Measurements from ENCODE around the gene CSNK2A1. TPM values are rescaled to one million over a fixed set of nuclear protein-coding genes. Genes with fewer than 3 reads are reported as not detected.
"Not testable (repeated sequence)": the region's sequence is repeated elsewhere in the genome, so short reads cannot be mapped to it uniquely, and the experiment has no call there.

The CSNK2A1 gene
- total RNA-seq, 2 donors from 2014 or later: 107 to 144 TPM

DNA sequence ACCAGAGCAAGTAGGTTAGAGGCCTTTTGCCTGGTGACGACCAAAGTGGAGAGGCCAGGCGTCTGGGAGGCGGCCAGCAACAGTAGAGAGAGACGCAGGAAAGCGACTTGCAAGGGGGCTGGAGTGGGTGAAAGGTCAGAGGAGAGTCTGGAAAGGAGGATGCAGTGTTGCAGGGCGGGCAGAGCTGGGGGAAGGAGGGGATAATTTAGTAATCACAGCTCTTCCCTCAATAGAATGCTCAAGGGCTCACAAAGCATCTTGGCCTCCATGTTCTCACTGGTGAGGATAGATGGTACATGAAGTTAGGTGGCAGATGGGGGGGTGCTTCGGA is 41.3 kb upstream of the CSNK2A1 start:
- intact Hi-C loops (cut with DNase I): no loop called here
- Histone ChIP-seq H3K36me3 (no peaks in the 10 kb centered on the region), H3K9me3 (no peaks in the 10 kb centered on the region), H3K9ac (ENCODE audit: low read depth in 2 of 2, low read length in 2 of 2) (no peak overlapping the region), H3K27ac (no peak overlapping the region), H3K4me1 (no peaks in the 10 kb centered on the region), H3K4me3 (no peak overlapping the region), H3K27me3 (no peaks in the 10 kb centered on the region)
- no peak for DNase-seq
- TF ChIP-seq CTCF (IDR thresholded peaks at IDR 0.05): no peak

DNA sequence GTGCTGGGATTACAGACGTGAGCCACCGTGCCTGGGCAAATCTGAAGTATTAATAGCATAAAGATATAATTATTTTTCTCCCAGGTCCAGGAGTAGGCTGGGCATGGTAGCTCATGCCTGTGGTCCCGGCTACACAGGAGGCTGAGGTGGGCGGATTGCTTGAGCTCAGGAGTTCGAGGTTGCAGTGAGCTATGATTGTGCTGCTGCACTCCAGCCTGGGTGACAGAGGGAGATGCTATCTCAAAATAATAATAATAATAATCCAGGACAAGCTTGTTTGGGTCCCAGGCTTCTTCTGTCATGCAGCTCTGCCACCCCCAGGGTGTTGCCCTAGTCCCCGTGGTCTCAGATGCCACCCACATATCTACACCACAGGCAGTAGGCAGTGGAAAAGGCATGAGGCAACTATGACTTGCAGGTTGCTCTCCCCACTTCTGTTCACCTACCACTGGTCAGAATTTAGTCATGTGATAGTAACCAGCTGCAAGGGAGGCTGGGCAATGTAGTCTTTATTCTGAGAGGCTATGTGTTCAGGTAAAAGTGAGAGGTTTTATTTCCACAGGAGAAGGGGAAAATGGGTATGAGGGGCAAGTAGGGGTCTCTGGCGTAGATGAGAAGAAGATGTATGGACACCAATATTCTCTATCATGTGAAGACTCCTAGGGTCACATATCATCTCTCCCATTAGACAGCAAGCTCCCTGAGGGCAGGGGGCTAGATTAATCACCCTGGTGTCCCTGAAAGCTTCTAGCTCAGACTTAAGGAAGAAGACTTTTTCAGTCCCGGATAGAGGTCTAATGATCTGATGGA is 40.8 kb upstream of the CSNK2A1 start:
- intact Hi-C loops (cut with DNase I): no loop called here
- Histone ChIP-seq H3K27me3 (no peaks in the 10 kb centered on the region), H3K27ac (no peak overlapping the region), H3K36me3 (no peaks in the 10 kb centered on the region), H3K4me3 (no peak overlapping the region), H3K9me3 (no peaks in the 10 kb centered on the region), H3K4me1 (no peaks in the 10 kb centered on the region), H3K9ac (ENCODE audit: low read depth in 2 of 2, low read length in 2 of 2) (no peak overlapping the region)
- no peak for TF ChIP-seq CTCF (IDR thresholded peaks at IDR 0.05)
- DNase-seq: no peak

GRCh38 chr20:582204-582603 is 38.6 kb upstream of the CSNK2A1 start:
- no peak for DNase-seq
- no peaks in the 10 kb centered on the region for H3K27me3 ChIP-seq
- no peak overlapping the region for H3K4me3 ChIP-seq
- intact Hi-C loops (cut with DNase I): no loop called here
- no peaks in the 10 kb centered on the region for H3K4me1 ChIP-seq
- H3K36me3 ChIP-seq: no peaks in the 10 kb centered on the region
- no peak for TF ChIP-seq CTCF (IDR thresholded peaks at IDR 0.05)
- H3K9ac ChIP-seq (ENCODE audit: low read depth in 2 of 2, low read length in 2 of 2): no peak overlapping the region
- H3K27ac ChIP-seq: no peak overlapping the region
- H3K9me3 ChIP-seq: no peaks in the 10 kb centered on the region

DNA sequence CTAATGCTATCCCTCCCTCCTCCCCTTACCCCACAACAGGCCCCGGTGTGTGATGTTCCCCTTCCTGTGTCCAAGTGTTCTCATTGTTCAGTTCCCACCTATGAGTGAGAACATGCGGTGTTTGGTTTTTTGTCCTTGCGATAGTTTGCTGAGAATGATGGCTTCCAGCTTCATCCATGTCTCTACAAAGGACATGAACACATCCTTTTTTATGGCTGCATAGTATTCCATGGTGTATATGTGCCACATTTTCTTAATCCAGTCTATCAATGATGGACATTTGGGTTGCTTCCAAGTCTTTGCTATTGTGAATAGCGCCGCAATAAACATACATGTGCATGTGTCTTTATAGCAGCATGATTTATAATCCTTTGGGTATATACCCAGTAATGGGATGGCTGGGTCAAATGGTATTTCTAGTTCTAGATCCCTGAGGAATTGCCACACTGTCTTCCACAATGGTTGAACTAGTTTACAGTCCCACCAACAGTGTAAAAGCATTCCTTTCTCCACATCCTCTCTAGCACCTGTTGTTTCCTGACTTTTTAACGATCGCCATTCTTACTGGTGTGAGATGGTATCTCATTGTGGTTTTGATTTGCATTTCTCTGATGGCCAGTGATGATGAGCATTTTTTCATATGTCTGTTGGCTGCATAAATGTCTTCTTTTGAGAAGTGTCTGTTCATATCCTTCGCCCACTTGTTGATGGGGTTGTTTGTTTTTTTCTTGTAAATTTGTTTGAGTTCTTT is 35.5 kb upstream of the CSNK2A1 start:
- H3K9ac ChIP-seq (ENCODE audit: low read depth in 2 of 2, low read length in 2 of 2); H3K4me1 ChIP-seq; H3K4me3 ChIP-seq; intact Hi-C loops (cut with DNase I); DNase-seq; H3K36me3 ChIP-seq; H3K9me3 ChIP-seq; H3K27ac ChIP-seq; H3K27me3 ChIP-seq: not testable (repeated sequence)

DNA sequence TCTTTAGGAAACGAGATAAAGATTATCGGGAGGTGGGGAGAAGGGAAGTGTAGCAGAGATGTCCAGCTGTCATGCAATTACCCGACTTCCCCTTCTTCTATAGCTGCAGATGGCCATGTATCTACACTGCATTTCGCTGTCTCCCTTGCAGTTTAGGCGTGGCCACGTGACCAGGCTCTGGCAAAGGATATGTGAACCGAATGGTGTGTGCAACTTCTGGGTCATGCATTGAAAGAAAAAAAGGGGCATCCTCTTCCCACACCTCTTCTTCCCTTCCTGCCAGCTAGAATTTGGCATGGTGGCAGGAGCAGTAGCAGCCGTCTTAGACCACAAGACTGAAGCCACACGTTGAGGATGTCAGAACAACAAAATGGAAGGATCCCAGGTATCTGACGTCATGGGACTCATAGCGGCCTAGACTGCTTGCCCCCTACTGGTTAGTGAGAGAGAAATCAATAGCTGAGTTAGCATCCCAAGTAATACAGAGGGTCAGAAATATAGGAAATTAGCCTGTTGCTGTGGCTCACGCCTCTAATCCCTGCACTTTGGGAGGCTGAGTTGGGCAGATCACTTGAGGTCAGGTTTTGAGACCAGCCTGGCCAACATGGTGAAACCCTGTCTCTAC is 33.7 kb upstream of the CSNK2A1 start:
- H3K27ac ChIP-seq: no peak overlapping the region
- no peaks in the 10 kb centered on the region for H3K36me3 ChIP-seq
- TF ChIP-seq CTCF (IDR thresholded peaks at IDR 0.05): no peak
- H3K4me3 ChIP-seq: no peak overlapping the region
- H3K27me3 ChIP-seq: peaks cover 8% of the 10 kb centered on the region
- H3K4me1 ChIP-seq: no peaks in the 10 kb centered on the region
- H3K9me3 ChIP-seq: no peaks in the 10 kb centered on the region
- intact Hi-C loops (cut with DNase I): no loop called here
- DNase-seq: no peak
- no peak overlapping the region for H3K9ac ChIP-seq (ENCODE audit: low read depth in 2 of 2, low read length in 2 of 2)

Measured in colonic mucosa (tissue), 4 donors.